ENCODE measurements around the gene YIF1A.

DNA sequence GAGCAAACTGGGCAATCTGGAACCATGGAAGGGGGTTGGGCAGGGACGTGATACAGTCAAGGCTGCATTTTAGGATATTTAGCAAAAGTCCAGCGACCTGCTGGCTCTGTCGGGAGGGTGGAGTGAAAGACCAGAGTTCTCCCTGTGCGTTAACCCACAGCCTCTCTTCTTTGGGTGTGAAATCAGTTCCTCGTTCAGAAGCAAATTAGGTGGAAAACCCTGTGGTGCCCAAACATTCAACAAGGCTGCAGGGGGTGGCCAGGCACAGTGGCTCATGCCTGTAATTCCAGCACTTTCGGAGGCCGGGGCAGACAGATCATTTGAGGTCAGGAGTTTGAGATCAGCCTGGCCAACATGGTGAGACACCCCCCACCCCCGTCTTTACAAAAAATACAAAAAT is 8.7 kb upstream of the YIF1A start:
- TF ChIP-seq, protein P1, sequence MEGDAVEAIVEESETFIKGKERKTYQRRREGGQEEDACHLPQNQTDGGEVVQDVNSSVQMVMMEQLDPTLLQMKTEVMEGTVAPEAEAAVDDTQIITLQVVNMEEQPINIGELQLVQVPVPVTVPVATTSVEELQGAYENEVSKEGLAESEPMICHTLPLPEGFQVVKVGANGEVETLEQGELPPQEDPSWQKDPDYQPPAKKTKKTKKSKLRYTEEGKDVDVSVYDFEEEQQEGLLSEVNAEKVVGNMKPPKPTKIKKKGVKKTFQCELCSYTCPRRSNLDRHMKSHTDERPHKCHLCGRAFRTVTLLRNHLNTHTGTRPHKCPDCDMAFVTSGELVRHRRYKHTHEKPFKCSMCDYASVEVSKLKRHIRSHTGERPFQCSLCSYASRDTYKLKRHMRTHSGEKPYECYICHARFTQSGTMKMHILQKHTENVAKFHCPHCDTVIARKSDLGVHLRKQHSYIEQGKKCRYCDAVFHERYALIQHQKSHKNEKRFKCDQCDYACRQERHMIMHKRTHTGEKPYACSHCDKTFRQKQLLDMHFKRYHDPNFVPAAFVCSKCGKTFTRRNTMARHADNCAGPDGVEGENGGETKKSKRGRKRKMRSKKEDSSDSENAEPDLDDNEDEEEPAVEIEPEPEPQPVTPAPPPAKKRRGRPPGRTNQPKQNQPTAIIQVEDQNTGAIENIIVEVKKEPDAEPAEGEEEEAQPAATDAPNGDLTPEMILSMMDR (IDR thresholded peaks at IDR 0.05 in 8 of 11, conservative IDR thresholded peaks at IDR 0.05 in 3 of 11) = no peak
- no peak for TF ChIP-seq POLR2A (IDR thresholded peaks at IDR 0.05)
- TF ChIP-seq POLR2AphosphoS5 (IDR thresholded peaks at IDR 0.05) = no peak
